CD1c-positive myeloid dendritic cell (primary cell): ENCODE measurements around the gene RTN4RL1.
"Not testable (repeated sequence)": the region's sequence is repeated elsewhere in the genome, so short reads cannot be mapped to it uniquely, and the experiment has no call there.

Experiments
- DNase-seq: peaks from one replicate; pipeline ENCODE4 v3.0.0-alpha.2; 2016; ENCODE audit errors: extremely low spot score

RTN4RL1 gene

GRCh38 chr17:1896243-1897104 is 128.7 kb downstream of the RTN4RL1 start:
- DNase-seq = no peak

- not testable (repeated sequence) for DNase-seq
These were observed 129.7 kb downstream of the RTN4RL1 start for GRCh38 chr17:1895479-1895878.

- no peak for DNase-seq
These were observed 130.3 kb downstream of the RTN4RL1 start for GRCh38 chr17:1894753-1895339.

GRCh38 chr17:1890758-1891450 is 134.2 kb downstream of the RTN4RL1 start:
- no peak for DNase-seq

- DNase-seq = no peak
These were observed 136.4 kb downstream of the RTN4RL1 start for GRCh38 chr17:1888741-1889140.
